DMS 273 treated with DMSO at 0.1 percent for 48 hours (cell line): Measurements from ENCODE around the gene DNAH1.
A peak's percentile ranks its signal among the peaks of the same experiment; 100 is the strongest.

Experiments
- DNase-seq: peaks from one replicate; lab custom pipeline; 2025; lab: John Stamatoyannopoulos, UW

Gene DNAH1

DNA sequence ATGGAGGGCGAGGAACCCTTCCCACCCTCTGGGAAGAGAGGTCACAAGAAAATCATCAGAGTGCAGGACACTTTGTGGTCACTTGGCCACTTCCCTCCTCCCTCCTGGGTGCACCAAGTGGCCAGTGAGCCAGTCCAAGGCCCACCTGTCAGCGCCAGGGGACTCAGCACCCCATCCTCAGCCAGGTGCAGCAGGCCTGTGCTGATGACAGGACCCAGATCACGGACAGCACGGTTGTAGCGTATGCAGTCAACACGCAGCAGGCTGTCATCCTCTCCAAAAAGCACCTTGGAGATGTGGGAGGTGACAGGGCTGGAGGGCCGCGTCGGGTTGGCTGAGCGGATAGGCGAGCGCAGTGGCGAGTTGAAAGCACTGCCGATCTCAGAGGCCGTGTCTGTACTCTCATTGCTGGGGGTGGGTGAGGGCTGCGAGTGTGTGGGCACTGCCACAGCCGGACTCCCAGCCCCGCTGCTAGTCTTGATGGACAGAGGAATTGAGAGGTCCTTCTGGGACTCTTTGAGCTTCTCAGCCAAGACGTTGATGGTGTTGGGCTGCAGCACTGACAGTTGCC is 87.2 kb downstream of the DNAH1 start:
- no peak for DNase-seq

DNA sequence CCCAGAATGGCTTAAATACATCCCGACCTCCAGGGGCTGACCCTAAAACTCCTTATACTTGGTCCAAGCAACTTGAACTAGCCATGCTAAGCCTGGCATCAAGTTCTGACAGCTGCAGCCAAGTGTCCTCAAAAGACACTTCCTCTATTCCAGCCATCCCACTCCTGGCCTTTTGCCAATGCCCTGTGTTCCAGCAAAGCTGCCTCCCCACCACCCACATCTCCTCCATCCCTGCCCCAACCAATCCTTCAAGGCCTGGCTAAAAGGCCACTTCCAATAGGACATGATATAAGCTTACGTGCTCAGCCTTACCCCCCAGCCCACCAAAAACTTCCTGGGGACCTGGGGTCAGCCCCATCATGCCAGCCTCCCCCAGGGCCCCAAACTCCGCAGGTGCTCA is 87.8 kb downstream of the DNAH1 start:
- DNase-seq: no peak

DNA sequence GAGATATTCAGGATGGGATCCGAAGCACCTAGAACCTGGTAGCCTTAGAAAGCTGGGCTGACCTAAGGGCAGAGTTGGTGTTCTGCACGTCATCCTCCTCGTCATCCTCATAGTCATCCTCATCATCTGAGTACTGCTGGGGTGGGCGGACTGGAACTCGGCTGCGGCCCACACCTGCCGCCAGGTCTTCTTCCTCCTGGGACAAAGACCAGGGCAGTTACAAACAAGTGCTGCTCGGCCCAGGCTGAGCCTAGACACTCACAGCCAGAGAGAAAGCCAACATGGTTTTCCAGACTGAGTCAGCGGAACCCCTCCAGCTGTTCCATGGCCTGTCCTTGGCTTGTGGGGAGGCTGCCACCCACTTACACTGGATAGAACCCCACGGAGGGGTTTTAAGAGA is 88.3 kb downstream of the DNAH1 start:
- DNase-seq: no peak

DNA sequence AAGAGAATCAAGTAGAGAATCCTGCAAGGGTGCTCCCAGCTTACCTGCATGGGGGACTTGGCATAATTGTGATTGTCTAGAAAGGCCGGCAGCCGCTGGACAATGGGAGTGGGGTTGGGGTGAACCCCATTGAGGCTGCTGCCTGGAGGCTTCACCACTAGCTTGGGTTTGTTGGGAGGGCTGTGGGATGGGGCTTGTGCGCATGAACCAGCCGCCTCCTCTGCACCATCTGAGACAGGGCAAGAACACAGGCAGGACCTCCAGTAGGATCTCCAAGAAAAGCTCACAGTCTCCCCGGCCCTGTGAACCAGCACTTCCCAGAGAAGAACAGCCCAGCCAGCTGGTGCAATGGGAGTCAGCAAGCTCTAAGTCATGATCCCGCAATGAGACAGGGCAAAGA is 88.9 kb downstream of the DNAH1 start:
- no peak for DNase-seq

DNA sequence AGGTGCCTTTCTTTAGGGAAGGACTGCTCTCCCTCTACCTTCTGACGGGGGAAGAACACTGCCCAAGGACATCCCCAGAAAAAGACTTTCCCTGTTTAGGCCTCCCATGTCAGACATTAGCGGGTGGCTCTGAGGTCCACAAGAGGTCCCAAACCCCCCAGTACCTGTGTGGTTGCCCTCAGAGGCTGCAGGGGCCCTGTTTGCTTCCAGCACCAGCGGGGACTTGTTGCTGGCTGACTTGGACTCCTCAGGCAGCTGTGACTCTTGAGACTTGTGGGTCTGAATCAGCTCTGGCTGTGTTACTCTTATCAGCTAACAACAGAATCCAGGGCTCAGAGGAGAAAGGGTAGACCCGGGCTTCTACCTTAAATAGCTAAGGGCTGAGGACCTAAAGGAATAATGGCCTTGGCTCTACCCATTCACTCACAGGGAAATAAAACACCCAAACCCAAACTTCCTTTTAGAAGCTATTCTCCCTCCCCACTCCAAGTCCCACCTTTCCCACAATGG is 89.5 kb downstream of the DNAH1 start:
- no peak for DNase-seq

DNA sequence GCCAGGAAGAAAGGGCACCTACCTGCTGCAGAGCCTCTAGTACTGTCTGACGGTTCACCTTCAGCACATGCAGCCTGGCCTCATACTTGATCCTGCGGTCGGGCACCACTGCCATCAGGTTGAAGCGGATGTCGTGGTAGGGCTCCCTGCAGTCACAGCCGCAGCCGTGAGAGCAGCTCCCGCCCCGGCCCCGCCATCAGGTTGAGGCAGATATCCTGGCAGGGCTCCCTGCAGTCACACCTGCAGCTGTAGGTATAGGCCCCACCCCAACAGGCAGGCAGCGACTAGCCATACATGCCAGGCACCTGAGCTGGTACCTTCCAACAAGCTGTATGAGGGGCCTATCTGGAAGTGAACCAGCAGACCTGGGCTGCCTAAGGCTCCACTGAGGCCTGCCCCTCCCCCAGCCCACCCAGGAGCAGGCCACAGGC is 90.1 kb downstream of the DNAH1 start:
- DNase-seq: no peak

DNA sequence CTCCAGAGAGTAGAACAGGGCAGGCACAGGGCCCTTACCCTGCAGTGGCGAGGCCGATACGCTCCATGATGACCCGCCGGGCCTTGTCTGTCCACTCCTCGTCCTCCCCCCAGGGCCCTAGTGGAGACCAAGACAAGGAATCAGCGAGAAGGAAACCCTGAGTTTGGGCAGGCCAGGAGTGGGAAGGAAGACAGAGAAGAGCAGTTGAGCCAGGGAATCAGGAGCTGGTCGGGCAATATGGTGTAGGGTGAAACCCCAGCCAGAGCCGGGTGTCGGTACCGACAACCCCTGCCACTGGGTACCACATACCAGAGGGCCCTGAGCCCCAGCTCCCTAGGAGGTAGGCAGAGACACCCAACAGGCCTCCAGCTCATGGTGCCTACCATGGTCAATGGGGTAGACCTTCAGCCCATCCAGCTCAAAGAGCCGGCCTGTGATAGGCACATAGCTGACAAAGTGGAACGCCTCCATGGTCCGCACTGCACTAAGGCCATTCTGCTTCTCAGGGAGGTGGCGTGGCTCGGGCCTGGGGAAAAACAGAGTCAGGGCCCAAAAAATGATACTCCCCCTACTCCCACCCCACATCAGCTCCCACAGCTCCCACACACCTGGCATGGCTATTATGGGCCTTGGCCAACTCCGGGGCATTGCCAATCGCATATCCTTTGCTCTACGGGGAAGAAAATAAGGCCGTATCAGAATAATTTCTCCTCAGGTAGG is 90.8 kb downstream of the DNAH1 start:
- no peak for DNase-seq

DNA sequence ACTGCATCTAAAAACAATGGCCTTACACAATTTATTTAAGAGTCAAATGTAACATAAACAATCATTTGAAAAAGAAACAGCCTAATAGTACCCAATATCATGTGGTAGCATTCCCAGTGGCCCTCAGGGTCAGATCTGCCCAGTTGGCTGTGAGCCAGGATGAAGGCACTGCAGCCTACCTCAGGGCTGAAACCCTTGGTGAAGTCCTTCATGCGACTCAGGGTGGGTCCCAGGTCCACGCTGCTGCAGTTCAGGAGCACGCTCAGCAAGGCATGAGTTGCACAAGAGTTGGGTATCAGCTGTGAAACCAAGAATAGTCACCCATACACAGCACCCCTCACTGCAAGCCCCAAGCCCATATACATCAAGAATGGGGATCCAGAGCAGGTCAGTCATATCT is 91.7 kb downstream of the DNAH1 start:
- no peak for DNase-seq

DNA sequence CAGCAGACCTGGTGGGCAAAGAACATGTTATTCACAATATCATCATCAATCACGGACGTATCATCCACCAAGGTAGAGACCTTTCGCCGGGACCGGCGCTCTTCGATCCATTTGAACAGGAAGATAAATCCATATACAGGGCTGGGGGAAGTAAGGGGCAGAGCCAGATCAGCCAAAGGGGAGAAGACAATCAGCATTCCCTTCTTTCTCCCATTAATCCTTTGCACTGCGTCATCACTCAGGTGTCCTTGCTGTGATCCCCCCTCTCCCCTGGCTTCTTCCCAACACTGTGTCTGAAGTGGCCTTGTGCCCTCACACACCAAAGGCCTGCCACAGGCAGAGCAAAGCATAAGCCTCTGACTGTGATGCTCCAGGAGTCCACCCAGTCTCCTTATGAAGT is 92.3 kb downstream of the DNAH1 start:
- no peak for DNase-seq

DNA sequence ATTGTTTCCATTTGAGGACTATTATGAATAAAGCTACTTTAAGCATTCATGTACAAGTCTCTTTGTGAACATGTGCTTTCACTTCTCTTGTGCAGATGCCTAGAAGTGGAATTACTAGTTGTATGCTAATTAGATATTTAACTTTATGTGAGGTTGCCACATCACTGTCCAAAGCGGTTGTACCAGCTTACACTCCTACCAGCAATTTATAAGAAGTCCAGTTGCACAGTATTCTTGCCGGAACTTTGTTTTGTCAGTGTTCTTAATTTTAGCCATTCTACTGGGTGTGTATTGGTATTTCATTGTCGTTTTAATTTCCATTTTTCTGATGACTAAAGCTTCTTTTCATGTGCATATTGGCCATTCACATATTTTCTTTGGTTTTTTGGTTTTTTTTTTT is 99.7 kb downstream of the DNAH1 start:
- no peak for DNase-seq

DNA sequence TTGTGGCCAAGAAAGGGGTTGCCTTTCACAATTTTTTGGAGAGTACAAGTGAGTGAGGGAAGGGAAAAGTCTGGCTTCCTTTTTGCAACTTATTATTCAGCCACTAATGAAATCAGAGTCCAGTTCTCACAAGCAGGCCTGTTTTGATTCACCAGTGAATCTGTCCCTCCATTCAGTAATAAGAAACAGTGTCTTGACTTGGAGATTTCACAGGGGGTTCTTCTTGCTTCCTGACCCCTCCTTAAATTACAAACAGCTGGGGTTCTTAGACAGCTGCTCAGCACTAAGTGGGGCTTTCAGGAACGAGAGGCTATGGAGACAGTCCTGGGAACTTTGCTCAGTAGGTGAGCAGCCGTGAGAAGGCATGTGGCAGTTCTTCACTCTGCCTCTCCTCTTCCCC is 104.3 kb downstream of the DNAH1 start:
- no peak for DNase-seq

DNA sequence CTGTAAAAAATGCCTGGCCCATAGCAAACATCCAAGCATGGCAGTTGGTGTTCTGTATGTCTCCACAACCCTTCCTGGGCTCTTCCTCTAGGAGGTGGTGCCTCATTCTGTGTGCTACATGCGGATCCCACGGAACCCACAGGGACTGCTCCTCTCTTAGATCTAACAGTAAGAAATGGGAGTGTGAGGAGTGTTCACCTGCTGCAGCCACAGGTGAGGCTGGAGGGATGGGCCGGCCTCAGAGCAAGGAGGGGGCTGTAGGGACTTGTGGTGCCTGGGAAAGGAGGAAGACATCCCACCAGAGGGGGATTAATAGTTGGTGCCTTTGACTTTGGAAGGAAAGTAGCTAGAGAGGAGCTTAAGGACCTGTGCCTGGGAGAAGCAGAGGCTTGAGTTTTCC is 106.5 kb downstream of the DNAH1 start:
- DNase-seq: no peak

DNA sequence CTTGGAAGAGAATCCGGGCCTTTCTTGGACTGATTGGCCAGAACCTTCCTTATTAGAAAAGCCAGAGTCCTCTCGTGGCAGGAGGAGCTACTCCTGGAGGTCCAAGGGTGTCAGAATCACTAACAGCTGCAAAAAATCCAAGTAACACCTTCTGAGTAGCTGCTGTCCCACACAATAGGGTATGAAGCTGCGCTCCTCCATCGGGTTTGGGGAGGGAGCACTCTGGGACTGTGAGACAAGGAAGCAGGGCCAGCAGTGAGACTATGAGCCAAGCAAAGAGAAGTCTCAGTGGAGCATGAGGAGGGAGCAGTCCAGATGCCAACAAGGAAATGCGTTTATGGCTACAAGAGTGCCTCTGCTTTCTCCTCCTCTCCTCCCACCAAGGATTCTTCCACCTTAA is 107.1 kb downstream of the DNAH1 start:
- no peak for DNase-seq

DNA sequence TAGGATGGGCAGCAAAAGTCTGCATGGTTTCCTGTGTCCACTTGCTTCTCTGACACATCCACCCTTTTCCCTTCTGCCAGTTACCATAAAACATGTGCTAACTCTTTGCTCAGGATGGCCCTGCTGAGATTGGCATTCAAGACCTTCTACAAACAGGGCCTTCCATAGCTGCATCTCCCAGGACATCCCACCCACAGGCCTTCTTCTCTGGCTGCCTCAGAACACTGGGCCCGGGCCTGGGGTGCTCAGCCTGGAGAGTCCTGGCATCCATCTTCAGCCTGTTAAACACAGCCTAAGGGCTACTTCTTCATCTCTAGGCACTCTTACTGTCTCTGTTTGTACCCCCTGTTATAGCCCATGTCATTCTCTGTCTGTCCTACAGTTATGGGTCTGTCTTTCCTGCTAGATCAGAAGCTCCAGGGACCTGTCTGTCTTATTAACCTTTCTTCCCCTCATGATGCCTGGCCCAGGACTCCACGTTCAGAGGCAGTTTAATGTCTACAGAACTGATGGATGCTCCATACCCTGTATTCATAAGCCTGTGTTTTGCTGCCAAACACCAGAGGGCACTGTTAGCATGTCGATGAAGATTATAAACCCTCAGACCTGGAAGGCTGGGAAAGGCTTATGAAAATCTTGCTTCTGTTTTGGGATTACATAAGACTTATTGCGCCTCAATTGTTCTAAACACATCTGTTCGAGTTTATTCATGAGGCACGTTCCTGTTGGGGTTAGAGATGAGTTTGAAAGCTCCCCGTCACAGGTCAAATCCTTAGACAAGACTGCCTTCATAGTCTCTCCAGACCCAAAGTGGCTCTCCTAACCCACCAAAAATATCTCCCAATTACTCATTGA is 112.3 kb downstream of the DNAH1 start:
- DNase-seq: peak; percentile 15

DNA sequence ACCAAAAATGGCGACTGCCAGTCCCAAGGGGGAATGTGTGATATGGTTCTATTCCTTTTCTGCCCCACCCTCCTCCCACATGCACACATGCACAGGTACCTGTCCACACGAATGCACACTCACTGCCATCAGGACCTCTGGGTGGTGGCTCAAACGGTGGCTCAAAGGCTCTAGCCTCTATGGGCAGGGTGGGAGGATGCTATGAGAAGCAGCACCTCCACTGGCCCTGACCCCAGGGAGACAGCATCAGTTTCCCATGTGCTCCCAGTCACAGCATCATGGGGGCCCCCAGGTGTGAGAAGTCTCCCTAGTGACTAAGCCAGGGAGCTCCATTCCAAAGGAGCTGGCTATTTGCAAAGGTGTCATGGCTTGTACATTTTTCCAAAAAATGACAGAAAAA is 112.9 kb downstream of the DNAH1 start:
- DNase-seq: no peak

DNA sequence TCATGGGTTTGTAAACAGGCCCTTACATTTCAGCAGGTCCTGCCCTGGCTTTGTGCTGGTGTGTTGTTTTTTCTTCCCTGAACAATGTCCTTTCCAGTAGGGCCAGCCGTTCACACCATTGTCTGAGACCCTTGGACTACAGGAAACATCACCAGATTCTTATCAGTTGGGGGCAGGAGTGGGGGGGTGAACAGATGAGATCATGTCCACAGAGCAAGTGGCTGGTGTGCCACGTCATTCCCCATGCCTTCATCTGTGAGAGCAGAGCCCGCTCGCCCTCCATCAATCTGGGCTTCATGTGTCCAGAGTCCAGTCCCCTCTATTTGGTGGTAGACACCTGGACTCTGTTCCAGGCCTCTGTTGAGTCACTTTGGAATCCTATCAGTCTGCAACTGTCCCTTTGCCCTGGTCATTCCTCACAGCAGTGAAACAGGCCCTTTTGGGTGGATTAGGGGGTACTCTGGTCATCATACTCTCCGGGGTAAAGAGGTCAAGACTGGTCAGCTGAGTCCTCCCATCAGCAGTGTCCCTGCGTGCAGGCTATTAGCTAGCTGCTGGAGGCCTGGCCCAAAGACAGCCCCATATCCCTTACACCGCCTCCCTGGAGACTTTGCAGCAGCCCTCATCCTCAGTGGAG is 113.8 kb downstream of the DNAH1 start:
- DNase-seq: no peak

DNA sequence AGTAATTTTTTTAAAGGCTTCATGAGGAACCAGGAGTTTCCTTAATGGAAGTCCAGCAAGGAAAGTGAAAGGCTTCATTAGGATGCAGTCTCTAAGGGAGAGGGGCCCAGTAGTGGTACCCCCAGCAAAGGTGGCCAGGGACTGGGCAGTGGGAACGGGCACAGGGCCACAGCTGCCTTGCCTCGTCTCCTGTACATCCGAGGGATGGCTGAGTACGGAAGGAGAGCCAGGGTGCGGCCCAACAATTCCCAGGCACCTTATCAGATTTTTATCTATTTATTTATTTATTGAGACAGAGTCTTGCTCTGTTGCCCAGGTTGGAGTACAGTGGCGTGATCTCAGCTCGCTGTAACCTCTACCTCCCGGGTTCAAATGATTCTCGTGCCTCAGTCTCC is 114.3 kb downstream of the DNAH1 start:
- no peak for DNase-seq

DNA sequence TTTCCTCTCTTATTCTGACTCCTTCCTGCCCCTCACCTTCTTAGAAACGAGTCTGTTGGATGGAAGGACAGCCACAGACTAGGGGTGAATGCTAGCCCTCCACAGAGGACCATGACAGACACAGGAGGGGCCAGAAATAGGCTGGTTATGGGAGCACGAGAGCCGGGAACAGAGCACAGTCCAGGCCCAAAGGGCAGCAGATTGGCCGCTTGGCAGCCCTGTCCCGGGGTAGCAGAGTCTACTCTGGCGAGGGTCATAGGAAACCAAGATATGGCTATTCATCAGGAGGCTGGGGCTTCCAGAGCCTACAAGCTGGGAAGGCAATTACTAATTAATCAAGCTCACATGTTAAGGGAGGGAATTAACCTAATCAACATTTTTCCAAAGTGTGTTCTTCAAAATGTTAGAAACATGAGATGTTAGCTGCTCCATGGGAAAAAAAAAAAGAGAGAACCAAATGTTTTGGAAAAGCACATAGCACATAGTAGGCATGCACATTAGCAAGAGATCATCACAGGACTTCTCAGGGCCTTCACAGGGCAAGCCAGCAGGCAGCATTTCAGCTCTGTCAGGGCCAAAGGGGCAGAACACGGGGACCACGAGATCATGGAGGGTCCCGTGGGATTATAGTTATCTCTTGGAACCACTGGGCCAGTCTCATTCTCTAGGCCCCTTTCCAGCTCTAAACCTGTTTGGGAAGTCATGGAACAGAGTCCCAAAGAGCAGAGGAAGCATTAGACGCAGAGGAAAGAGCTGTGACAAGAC is 115.5 kb downstream of the DNAH1 start:
- DNase-seq: no peak

DNA sequence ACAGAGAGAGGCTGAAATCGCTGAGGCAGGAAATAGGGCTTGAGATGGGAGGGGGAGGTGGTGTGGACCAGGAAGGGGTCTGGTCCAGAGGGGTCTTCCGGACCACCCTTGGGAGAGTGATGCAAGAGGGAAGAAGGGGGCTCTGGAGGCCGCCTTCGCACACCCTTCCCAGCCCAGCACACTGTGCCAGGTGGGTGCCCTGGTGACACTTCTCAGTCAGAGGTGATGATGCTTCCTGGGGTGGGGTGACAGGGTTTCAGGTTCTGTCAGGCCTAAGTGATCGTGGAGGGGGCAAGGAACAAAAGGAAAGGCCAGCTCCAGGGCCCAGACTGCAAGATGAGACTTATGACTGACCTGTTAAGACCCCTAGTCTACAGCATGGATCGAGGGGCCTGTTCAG is 116.1 kb downstream of the DNAH1 start:
- no peak for DNase-seq

DNA sequence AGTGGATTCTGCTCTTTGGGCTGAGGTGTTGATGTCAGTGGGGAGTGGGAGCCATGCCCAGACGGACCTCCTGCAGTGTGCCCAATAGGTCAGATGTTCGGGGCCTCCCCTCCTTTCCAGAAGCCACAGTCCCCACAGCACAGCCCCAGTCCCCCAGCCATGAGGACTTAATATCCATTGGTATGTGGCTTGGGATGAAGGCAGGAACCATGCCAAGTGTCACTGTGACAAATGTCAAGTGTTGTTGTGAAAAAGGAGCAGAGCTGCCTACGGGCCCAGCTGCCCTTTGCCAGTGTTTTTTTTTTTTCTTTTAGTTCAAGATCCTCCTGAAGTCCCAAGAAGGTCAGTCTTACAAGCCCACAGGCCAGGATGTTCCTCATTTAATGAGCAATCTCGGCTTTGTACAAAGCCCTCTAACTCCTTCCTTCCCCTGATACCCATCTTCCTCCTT is 116.6 kb downstream of the DNAH1 start:
- DNase-seq: no peak

DNA sequence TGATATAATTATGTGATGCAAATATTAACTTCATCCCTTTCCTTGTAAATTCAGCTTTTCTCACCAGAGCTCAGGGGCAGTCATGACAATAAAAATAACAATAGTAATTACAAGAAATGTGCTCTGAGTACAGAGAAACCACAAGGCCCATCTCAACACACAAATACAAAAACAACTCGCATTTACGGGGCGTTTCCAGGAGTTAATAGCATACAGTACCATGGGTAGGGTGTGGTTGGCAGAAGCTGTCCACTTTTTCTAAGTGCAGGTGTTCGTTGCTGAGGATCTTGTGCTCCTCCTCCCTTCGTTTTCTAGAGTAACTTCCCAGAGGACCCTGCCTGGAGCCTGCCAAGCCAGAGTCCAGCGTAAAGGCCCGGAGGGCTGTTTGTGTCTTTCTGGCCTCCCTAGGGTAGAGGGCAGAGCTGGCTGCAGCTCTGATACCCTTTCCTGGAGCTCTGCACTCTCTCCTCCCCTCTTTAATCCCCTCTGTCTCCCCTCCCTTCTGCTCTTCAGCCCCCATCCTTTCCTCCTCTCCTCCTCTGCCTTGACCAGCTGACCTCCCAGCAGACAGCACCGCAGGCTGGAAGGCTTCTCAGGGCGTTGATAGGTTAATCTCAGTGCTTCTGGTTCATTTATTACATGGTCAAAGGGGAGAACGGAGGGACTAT is 117.3 kb downstream of the DNAH1 start:
- no peak for DNase-seq
